Mononuclear cell (primary cell): Measurements from ENCODE around the gene FAM222A. TPM values are rescaled to one million over a fixed set of nuclear protein-coding genes. Genes with fewer than 3 reads are reported as not detected.

Source experiments
- H3K27me3 ChIP-seq: 2 replicates; pipeline ENCODE4 v1.6.0; 2011; ENCODE audit warnings: low read length, control low read depth; ENCODE audit not compliant: insufficient read depth
- H3K4me1 ChIP-seq: 2 replicates; pipeline ENCODE4 v1.5.1; 2011; ENCODE audit warnings: mild to moderate bottlenecking, low read length, control low read depth; ENCODE audit not compliant: insufficient read depth
- H3K4me3 ChIP-seq: 2 replicates; pipeline ENCODE4 v1.5.1; 2011; ENCODE audit warnings: mild to moderate bottlenecking, low read length, moderate library complexity
- H3K9me3 ChIP-seq: 2 replicates; pipeline ENCODE4 v1.5.1; 2011; ENCODE audit warnings: low read depth, mild to moderate bottlenecking, control low read depth, low read length
- total RNA-seq: library from RNA; depleted of rRNA; stranded (reverse); fragments of >200 nt; gene quantifications from one replicate; pipeline ENCODE4 v1.2.3, GENCODE V29; 2012

The FAM222A gene
- total RNA-seq, 1 donor: 1.0 TPM

DNA sequence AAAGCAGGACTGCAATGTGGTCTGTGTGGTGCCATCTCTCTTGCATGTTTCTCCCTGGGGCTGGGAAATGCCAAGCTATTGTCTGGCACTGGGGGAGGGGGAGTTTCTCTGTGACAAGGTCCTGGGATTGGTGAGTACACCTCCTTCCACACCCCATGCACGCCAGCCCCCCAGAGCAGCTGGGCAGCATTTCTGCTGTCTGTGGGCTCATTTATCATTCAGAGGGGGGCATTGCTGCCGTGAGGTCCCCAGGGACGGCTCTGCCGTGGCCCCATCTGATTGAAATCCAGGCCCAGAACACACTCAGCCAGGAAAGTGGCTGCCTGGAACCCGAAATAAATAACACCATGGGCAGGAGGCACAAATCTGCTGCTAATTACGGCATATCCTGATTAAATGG lies 12.6 kb upstream of the FAM222A start:
- H3K27me3 ChIP-seq: no peaks in the 10 kb centered on the region
- H3K9me3 ChIP-seq: no peaks in the 10 kb centered on the region
- H3K4me3 ChIP-seq: no peak overlapping the region
- no peaks in the 10 kb centered on the region for H3K4me1 ChIP-seq

DNA sequence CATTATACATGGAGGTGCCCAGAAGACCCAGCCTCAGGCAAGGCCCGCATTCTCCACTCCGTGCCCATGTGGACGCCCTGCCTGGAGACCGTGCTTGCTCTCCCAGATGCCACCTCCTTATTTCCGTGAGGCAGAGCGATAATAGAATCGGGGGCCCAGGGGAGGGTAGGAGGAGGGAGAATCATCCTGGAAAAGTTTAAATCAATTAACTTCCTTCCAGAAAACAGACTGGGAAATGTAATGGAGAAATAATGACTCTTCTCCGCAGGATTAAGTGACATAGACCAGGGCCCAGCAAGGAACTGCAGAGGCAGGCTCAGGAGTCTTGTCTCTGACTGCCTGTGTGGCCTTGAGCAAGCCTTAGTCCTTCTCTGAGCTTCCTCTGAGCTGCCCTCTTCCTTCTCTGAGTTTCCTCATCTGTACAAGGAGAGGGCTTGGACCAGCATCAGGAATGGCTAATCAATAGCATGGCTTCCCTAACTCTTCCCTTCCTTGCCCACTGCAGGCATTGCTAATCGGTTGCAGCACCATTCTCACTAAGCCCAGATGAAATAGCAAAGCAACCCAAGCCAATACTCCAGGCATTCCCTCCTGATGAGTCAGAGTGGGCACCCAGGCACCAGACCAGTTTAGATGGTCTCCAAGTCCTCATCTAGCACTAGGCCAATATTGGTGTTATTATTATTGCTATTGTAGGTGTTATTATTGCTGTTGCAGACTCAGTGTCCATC lies 11.3 kb upstream of the FAM222A start:
- Histone ChIP-seq H3K4me1 (no peaks in the 10 kb centered on the region), H3K4me3 (no peak overlapping the region), H3K27me3 (no peaks in the 10 kb centered on the region), H3K9me3 (no peaks in the 10 kb centered on the region)

DNA sequence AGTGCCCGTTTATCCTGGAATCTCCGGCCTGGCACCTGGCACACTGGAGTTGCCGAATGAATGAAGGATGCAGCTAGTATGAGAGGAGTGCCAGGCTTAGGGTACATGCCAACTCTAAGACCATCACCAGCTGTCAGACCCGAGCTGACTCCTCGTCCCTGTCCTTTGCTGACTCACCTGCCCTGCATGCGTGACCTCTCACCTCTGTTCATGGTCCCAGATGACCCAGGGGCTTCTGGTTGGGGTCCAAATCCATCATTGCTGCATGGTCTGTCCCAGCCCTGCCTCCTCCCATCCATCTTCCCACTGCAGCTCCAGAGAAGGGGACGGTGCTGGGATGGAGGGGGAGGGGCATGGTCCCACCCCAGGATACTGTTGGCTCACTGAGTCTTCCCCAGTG lies 9.9 kb upstream of the FAM222A start:
- no peak overlapping the region for H3K4me3 ChIP-seq
- H3K27me3 ChIP-seq: no peaks in the 10 kb centered on the region
- H3K9me3 ChIP-seq: no peaks in the 10 kb centered on the region
- no peaks in the 10 kb centered on the region for H3K4me1 ChIP-seq

DNA sequence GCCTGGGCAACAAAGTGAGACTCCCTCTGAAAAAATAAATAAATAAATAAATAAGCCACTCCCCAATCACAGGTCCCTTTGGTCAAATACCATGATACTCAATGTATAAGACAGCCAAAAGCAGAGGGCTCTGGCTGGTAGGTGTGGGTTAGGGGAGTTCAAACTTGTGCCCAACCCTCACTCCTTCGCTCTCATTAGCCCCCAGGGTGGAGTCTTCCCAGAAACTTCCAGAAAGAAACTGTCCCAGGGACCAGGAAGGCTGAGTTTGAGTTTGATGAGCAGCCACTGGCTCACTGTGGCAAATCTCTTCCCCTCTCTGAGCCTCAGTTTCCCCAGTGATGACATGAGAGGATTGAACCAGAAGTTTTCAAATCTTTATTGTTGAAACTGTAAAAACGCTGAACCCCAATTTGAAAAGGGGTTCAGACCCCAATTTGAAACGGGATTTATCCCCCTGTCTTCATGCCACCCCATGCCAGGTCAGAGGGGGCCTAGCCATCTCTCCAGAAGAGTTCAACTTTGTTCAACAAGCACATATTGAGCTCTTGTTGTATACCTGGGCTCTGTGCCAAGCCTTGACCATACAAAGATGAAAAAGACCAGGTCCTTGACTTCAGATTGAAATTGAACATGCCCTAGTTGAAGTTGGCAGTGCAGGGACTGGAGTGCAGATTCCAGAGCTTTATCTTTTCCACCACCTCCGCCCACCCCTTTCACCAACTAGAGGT lies 9.1 kb upstream of the FAM222A start:
- Histone ChIP-seq H3K27me3 (no peaks in the 10 kb centered on the region), H3K9me3 (no peaks in the 10 kb centered on the region), H3K4me3 (no peak overlapping the region), H3K4me1 (no peaks in the 10 kb centered on the region)

DNA sequence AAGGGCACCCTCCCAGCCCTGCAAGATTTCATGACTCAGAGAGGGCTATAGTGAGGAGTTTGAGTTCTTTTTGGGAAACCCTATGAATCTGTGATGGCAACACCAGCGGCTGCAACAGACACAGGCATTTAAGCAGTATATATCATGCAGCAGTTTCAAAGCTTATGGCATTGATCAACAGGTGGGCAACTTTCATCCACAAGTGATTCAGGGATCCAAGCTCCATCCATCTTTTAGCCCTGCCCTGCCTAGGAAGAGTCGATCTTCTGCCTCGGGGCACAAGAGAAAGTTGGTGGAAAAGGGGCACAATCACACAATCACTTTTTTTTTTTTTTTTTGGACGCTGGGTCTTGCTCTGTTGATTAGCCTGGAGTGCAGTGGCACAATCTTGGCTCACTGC lies 8.3 kb upstream of the FAM222A start:
- no peaks in the 10 kb centered on the region for H3K9me3 ChIP-seq
- no peak overlapping the region for H3K4me3 ChIP-seq
- H3K4me1 ChIP-seq: no peaks in the 10 kb centered on the region
- no peaks in the 10 kb centered on the region for H3K27me3 ChIP-seq

DNA sequence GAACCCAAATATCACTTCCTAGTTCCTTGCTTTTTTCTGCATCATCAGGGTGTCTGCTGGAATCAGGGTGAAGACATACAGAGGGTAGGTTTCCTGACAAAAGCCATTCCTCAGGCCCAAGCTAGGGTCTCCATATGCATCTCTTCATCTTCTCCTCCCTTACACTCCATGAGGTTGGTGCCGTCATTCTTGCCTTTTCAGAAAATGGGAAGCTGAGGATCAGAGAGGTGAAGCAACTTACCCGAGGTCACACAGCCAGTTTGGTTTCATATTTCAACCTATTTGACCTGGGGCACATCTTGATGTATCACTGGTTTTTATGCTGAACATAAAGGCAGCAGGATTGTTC lies 7.3 kb upstream of the FAM222A start:
- H3K4me3 ChIP-seq: no peak overlapping the region
- peaks cover 7% of the 10 kb centered on the region for H3K27me3 ChIP-seq
- H3K4me1 ChIP-seq: no peaks in the 10 kb centered on the region
- no peaks in the 10 kb centered on the region for H3K9me3 ChIP-seq

DNA sequence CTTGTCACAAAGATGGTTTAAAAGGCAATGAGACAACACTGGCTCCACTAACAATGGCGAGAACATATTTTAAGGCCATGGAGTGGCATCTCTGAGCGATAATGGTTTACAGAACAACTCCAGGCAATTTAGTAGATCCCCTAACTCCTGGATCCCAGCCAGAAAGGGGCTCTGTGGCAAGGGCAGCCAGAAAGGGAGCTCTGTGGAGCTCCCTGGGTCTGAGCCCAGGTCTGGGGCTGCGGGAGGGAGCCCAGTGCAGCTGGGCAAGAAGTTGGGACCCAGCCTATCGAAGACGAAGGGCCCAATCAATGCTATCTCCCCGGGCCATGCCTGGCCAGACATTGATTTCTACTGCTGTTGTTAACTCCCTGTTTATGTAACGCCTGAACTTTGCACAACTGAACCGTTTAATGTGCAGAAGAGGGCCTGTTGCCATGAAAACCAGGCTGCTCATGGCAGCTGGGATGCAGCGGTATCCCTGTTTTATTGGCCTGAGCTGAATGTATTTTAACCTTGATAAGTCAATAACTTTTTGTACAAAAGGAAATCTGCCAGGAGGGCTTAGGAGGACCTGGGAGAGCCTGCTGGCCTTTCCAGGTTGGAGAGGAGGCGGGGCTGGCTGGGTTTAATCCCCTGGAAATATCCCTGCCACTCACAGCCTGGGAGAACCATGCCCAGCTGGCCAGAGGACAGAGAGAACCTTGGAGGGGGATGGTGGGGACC lies 6.7 kb upstream of the FAM222A start:
- Histone ChIP-seq H3K4me3 (no peak overlapping the region), H3K27me3 (peaks cover 12% of the 10 kb centered on the region), H3K4me1 (no peaks in the 10 kb centered on the region), H3K9me3 (no peaks in the 10 kb centered on the region)

DNA sequence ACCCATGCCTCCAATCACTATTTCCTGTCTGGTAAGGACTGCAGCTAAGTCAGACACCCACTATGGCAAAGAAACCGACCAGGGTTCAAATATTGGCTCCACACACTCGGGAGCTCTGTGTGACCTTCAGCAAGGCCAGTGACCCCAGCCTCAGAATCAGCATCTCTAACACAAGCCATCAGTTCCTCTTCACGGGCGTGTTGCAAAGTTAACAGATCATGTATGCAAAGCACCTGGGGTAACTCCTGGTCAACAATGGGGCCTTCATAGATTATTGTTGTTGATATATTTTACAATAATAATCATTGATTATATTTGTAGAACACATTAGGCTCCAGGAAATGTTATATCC lies 6.2 kb upstream of the FAM222A start:
- no peaks in the 10 kb centered on the region for H3K9me3 ChIP-seq
- peaks cover 17% of the 10 kb centered on the region for H3K27me3 ChIP-seq
- H3K4me3 ChIP-seq: no peak overlapping the region
- no peaks in the 10 kb centered on the region for H3K4me1 ChIP-seq

DNA sequence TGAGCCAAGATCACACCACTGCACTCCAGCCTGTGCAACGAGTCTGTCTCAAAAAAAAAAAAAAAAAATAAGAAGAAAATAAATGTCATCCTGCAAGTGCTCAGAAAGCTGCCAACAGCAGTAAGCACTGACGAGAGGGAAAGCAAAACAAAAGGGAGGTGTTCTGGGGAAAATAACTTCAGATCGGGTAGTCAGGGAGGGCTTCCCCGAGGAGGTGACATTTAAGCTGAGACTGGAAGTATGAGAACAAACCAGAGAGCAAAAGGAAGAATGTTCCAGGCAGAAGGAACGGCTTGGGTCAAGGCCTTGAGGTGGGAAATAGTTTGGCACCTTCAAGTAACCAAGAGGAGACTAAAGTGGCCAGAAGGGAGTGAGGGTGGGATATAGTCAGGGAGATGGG lies 4.7 kb upstream of the FAM222A start:
- no peaks in the 10 kb centered on the region for H3K9me3 ChIP-seq
- no peak overlapping the region for H3K4me3 ChIP-seq
- H3K4me1 ChIP-seq: no peaks in the 10 kb centered on the region
- H3K27me3 ChIP-seq: peaks cover 24% of the 10 kb centered on the region

DNA sequence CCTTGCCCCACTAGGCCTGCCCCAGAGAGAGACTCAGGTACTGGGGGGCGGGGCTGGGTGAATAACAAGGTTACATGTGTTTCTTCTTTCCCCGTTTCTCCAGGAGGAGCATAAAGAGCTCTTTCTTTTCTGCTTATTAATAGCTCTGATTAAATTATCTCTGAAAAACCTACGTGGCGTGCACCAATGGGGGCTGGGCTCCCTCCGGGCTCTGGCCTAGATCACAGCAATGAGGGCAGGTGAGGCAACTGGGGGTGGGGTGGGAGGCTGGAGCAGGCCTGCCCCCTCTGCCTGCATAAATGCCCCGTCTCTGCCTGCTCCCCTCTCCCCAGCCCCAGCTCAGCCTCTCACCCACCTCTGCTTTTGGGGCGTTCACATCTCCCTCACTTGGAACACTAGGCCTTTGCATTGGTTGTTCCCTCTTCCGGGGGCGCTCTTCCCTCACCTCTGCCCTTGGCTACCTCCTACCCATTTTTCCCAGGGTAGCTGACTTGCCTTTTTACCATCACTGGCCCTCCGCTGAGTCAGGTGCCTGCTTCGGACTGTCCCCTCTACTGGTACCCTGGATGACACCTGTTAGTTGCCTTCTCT lies 4.1 kb upstream of the FAM222A start:
- Histone ChIP-seq H3K27me3 (peaks cover 24% of the 10 kb centered on the region), H3K4me1 (peaks cover 2% of the 10 kb centered on the region), H3K9me3 (no peaks in the 10 kb centered on the region), H3K4me3 (no peak overlapping the region)

DNA sequence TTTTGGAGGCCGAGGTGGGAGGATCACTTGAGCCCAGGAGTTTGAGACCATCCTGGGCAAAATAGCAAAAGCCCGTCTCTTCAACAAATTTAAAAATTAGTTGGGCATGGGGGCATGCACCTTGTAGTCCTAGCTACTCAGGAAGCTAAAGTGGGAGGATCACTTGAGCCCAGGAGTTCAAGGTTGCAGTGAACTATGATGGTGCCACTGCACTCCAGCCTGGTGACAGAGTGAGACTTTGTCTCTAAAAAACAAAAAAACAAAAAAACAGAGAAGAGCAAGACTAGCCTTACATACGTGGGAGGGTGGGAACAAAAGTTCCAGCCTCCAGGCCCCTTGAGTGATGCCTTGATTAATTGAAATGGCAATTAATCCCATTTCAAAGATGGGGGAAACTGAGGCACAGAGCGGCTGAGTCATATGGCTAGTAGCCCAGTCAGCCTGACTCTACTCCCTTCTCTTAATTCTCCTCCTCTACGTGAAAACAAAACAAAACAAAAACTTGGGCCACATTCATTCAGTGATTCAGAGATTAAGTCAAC lies 3.3 kb upstream of the FAM222A start:
- H3K4me1 ChIP-seq: peaks cover 8% of the 10 kb centered on the region
- no peak overlapping the region for H3K4me3 ChIP-seq
- H3K27me3 ChIP-seq: peaks cover 30% of the 10 kb centered on the region
- no peaks in the 10 kb centered on the region for H3K9me3 ChIP-seq

DNA sequence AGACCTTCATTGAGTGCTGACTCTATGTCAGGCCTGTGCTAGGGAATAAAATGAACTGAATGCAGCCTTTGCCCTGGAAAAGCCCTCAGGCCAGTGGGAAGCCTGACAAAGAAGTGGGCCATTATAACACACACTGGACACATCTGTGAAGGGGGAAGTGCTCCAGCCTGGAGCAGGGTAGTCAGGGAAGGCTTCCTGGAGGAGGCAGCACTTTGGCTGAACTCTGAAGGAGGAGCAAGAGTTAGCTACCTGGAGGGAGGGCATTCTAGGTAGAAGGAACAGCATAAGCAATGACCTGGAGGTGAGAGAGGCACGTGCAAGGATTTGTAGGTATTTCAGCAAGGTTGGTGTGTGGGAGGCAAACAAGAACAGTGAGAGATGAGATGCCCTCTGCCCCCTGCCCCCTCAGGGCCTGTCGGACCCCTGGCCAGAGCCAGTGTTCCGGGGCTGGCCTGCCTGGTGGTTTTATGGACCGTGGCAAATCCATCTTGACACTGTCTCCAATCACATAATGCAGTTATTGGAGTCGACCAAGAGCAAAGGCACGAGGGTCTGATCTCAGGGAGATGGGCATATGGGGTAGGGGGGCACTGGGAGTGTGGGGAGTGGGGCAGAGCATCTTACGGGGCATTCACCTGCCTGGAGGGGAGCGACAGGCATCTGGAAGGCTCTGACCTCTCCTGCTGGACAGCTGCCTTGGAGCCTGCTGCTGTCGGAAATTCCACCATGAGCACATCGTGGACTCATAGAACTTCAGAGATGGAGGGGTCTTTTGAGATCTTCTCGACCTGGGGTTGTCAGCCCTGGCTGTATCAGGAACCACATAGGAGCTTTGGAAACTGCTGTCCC lies 2.7 kb upstream of the FAM222A start:
- H3K27me3 ChIP-seq: peaks cover 30% of the 10 kb centered on the region
- H3K9me3 ChIP-seq: no peaks in the 10 kb centered on the region
- H3K4me3 ChIP-seq: no peak overlapping the region
- peaks cover 8% of the 10 kb centered on the region for H3K4me1 ChIP-seq

DNA sequence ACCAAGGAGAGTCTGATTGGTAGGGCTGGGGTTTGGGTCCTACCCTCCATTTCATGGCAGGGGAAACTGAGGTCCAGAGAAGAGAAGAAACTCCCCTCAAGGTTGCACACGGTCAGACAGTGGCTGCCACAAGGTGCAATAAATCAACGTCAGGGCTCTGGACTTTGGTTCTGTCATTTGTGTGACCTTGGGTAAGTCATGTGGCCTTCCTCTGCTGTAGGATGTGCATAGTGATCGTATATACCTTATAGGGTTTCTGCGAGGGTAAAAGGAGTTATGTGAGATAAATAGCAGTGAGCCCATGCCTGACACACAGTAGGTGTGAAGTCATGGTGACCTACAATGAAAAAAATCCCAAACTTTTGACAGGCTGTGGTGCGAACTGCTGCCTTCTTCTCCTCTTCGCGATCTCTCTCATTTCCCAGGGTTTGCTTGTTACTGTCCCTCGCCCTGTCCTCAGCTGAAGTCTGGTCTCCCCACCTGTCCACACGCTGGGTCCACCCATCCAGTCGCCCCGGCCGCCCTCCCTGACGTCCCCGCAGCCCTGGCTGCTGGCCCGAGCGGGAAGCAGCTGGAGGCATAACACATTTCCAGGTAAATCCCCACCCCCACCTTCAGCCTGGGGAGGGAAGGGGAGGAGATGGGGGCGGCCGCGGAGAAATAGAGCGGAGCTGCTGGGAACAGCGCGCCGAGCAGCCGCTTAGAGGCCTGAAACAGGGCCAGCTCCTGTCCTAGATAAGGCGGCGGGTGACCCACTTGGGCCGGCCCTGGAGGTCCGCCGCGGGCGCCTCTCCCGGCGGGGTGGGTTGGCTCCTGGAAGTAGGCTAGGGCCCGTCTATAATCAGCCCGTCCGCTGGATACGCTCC lies 1.8 kb upstream of the FAM222A start:
- Histone ChIP-seq H3K27me3 (peaks cover 33% of the 10 kb centered on the region), H3K9me3 (no peaks in the 10 kb centered on the region), H3K4me1 (peaks cover 8% of the 10 kb centered on the region), H3K4me3 (no peak overlapping the region)
